WTC11 (cell line): ENCODE results near the gene ASTN2.

ENCODE experiments used
- NR3C1 ChIP-seq: sonication (generic); formaldehyde crosslinking; conservative IDR thresholded peaks from 2 replicates; pipeline ENCODE4 v1.8.1; 2023; ENCODE audit warnings: low read depth, mild to moderate bottlenecking, missing genetic modification reagents
- SMAD3 ChIP-seq: sonication (generic); formaldehyde crosslinking; IDR thresholded peaks from 2 replicates; pipeline ENCODE4 v1.8.0; 2022; ENCODE audit warnings: missing genetic modification reagents, mild to moderate bottlenecking, borderline replicate concordance
- TCF7 ChIP-seq: sonication (generic); formaldehyde crosslinking; IDR thresholded peaks from 2 replicates; pipeline ENCODE4 v1.8.0; 2022; ENCODE audit warnings: mild to moderate bottlenecking, low read depth, missing genetic modification reagents, moderate library complexity
- ZNF396 ChIP-seq: fragments of 250-450 bp; sonication (Bioruptor Pico); IDR thresholded peaks from 2 replicates; pipeline ENCODE4 v1.8.0; 2021; ENCODE audit warnings: mild to moderate bottlenecking, moderate library complexity, borderline replicate concordance
- ZNF416 ChIP-seq: fragments of 250-450 bp; sonication (Bioruptor Pico); IDR thresholded peaks from 2 replicates; pipeline ENCODE4 v1.9.0; 2021; ENCODE audit warnings: mild to moderate bottlenecking, inconsistent platforms
- TF ChIP-seq, protein P1 (sequence below): fragments of 250-450 bp; sonication (Bioruptor Pico); IDR thresholded peaks from 2 replicates; pipeline ENCODE4 v1.8.0; 2021; ENCODE audit warnings: mild to moderate bottlenecking
- TF ChIP-seq, protein P2 (sequence below): sonication (generic); formaldehyde crosslinking; conservative IDR thresholded peaks from 2 replicates; pipeline ENCODE4 v1.8.1; 2022; ENCODE audit warnings: mild to moderate bottlenecking, missing genetic modification reagents
- TF ChIP-seq, protein P3 (sequence below): sonication (generic); formaldehyde crosslinking; IDR thresholded peaks from 2 replicates; pipeline ENCODE4 v1.8.1; 2022; ENCODE audit warnings: missing genetic modification reagents, borderline replicate concordance
- TF ChIP-seq, protein P4 (sequence below): fragments of 200-600 bp; IDR thresholded peaks from 2 replicates; pipeline ENCODE4 v1.8.0; 2022; ENCODE audit warnings: antibody characterized with exemption
- TF ChIP-seq, protein P5 (sequence below): sonication (generic); formaldehyde crosslinking; IDR thresholded peaks from 2 replicates; pipeline ENCODE4 v1.8.1; 2023; ENCODE audit warnings: mild to moderate bottlenecking, missing genetic modification reagents, moderate library complexity
- TF ChIP-seq, protein P6 (sequence below): sonication (generic); formaldehyde crosslinking; IDR thresholded peaks from 2 replicates; pipeline ENCODE4 v1.8.0; 2022; ENCODE audit warnings: mild to moderate bottlenecking, missing genetic modification reagents

DNA sequence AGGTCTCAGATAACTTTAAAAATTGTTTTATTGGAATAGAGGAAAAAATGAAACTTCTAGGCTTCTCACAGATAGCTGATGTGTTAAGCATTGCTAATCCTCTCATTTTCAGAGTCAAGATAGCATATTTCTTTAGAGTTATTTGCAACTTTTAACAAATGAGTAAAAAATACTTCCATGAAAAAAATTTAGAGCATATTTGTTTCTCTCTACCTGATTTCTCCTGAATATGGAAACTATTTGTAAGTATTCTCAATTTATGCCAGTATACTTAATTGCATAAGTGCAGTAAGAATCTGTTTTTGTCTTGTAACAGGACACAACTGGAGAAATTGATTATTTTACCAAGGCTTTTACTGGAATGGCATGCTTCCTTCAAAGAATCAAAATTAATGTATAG is 731.3 kb downstream of the ASTN2 start:
- TF ChIP-seq, protein P1, sequence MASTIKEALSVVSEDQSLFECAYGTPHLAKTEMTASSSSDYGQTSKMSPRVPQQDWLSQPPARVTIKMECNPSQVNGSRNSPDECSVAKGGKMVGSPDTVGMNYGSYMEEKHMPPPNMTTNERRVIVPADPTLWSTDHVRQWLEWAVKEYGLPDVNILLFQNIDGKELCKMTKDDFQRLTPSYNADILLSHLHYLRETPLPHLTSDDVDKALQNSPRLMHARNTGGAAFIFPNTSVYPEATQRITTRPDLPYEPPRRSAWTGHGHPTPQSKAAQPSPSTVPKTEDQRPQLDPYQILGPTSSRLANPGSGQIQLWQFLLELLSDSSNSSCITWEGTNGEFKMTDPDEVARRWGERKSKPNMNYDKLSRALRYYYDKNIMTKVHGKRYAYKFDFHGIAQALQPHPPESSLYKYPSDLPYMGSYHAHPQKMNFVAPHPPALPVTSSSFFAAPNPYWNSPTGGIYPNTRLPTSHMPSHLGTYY (CRISPR knock-in tag) = no peak
- TF ChIP-seq TCF7 (CRISPR knock-in tag) = no peak
- TF ChIP-seq, protein P2, sequence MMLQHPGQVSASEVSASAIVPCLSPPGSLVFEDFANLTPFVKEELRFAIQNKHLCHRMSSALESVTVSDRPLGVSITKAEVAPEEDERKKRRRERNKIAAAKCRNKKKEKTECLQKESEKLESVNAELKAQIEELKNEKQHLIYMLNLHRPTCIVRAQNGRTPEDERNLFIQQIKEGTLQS = no peak
- no peak for TF ChIP-seq SMAD3 (CRISPR knock-in tag)
- TF ChIP-seq, protein P3, sequence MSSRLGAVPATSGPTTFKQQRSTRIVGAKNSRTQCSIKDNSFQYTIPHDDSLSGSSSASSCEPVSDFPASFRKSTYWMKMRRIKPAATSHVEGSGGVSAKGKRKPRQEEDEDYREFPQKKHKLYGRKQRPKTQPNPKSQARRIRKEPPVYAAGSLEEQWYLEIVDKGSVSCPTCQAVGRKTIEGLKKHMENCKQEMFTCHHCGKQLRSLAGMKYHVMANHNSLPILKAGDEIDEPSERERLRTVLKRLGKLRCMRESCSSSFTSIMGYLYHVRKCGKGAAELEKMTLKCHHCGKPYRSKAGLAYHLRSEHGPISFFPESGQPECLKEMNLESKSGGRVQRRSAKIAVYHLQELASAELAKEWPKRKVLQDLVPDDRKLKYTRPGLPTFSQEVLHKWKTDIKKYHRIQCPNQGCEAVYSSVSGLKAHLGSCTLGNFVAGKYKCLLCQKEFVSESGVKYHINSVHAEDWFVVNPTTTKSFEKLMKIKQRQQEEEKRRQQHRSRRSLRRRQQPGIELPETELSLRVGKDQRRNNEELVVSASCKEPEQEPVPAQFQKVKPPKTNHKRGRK = no peak
- TF ChIP-seq, protein P4, sequence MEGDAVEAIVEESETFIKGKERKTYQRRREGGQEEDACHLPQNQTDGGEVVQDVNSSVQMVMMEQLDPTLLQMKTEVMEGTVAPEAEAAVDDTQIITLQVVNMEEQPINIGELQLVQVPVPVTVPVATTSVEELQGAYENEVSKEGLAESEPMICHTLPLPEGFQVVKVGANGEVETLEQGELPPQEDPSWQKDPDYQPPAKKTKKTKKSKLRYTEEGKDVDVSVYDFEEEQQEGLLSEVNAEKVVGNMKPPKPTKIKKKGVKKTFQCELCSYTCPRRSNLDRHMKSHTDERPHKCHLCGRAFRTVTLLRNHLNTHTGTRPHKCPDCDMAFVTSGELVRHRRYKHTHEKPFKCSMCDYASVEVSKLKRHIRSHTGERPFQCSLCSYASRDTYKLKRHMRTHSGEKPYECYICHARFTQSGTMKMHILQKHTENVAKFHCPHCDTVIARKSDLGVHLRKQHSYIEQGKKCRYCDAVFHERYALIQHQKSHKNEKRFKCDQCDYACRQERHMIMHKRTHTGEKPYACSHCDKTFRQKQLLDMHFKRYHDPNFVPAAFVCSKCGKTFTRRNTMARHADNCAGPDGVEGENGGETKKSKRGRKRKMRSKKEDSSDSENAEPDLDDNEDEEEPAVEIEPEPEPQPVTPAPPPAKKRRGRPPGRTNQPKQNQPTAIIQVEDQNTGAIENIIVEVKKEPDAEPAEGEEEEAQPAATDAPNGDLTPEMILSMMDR = no peak
- TF ChIP-seq ZNF396 = no peak
- TF ChIP-seq NR3C1 (CRISPR knock-in tag) = no peak
- TF ChIP-seq, protein P5, sequence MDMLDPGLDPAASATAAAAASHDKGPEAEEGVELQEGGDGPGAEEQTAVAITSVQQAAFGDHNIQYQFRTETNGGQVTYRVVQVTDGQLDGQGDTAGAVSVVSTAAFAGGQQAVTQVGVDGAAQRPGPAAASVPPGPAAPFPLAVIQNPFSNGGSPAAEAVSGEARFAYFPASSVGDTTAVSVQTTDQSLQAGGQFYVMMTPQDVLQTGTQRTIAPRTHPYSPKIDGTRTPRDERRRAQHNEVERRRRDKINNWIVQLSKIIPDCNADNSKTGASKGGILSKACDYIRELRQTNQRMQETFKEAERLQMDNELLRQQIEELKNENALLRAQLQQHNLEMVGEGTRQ (CRISPR knock-in tag) = no peak
- TF ChIP-seq ZNF416 (CRISPR knock-in tag) = no peak
- TF ChIP-seq, protein P6, sequence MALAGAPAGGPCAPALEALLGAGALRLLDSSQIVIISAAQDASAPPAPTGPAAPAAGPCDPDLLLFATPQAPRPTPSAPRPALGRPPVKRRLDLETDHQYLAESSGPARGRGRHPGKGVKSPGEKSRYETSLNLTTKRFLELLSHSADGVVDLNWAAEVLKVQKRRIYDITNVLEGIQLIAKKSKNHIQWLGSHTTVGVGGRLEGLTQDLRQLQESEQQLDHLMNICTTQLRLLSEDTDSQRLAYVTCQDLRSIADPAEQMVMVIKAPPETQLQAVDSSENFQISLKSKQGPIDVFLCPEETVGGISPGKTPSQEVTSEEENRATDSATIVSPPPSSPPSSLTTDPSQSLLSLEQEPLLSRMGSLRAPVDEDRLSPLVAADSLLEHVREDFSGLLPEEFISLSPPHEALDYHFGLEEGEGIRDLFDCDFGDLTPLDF = no peak
